Spleen (tissue), 7 donors: ENCODE data around the gene C5orf15.

Experiments
- CTCF ChIP-seq, 11 experiments: fragments of 200-600 bp in 7 of 11; fragments of 450-650 bp in 4 of 11; sonication (generic) in 4 of 11; IDR thresholded peaks in 8 of 11; conservative IDR thresholded peaks in 3 of 11; 1 replicate in 7 of 11; 2 replicates in 4 of 11; pipeline versions ENCODE4 v1.4.0 to v1.8.0; 2016 to 2021; ENCODE audit warnings: antibody characterized with exemption in 11 of 11, inconsistent platforms in 4 of 11, mild to moderate bottlenecking in 1 of 11
- POLR2A ChIP-seq, 3 donors: fragments of 450-650 bp; IDR thresholded peaks; one replicate each; pipeline ENCODE4 v1.5.1; 2017; ENCODE audit warnings: antibody characterized with exemption in 3 of 3, mild to moderate bottlenecking in 1 of 3
- POLR2AphosphoS5 ChIP-seq, 3 donors: sonication (generic); formaldehyde crosslinking; IDR thresholded peaks; one replicate each; pipeline ENCODE4 v1.5.1; 2017; ENCODE audit warnings: antibody characterized with exemption in 3 of 3
- donor health status: DM: no; HTN: no; CAD: no; lungs with moderate emphysema.
- donor health status: DM: no; HTN: no; CAD: no.
- donor health status: DM: no; HTN: no; CAD: no.

- TF ChIP-seq CTCF (IDR thresholded peaks at IDR 0.05 in 8 of 11, conservative IDR thresholded peaks at IDR 0.05 in 3 of 11) (no peak), POLR2A (IDR thresholded peaks at IDR 0.05) (peak in 1 of 3 donors; percentile 8), POLR2AphosphoS5 (IDR thresholded peaks at IDR 0.05) (peak in 1 of 3 donors; percentile 67)
Observed at GRCh38 chr5:133938929-133939328, 29.5 kb downstream of the C5orf15 start.
